ENCODE data around the gene GLP2R. TPM values are rescaled to one million over a fixed set of nuclear protein-coding genes. Genes with fewer than 3 reads are reported as not detected.

Gene GLP2R
- total RNA-seq, 1 donor from 2014 or later: not detected

- H3K4me1 Mint-ChIP-seq: no peaks in the 10 kb centered on the region
- H3K27me3 Mint-ChIP-seq (ENCODE audit: low read depth): no peaks in the 10 kb centered on the region
- no peak overlapping the region for H3K4me3 Mint-ChIP-seq
- DNase-seq (ENCODE audit: low read depth, low spot score): no peak
- H3K36me3 Mint-ChIP-seq (ENCODE audit: low read depth): no peaks in the 10 kb centered on the region
- H3K27ac Mint-ChIP-seq (ENCODE audit: unreplicated experiment): no peak overlapping the region
- no peaks in the 10 kb centered on the region for H3K9me3 Mint-ChIP-seq
- TF ChIP-seq CTCF (conservative IDR thresholded peaks at IDR 0.05): no peak
Measured at GRCh38 chr17:9814337-9814945, 11.3 kb upstream of the GLP2R start.

- DNase-seq (ENCODE audit: low read depth, low spot score): no peak
- Mint-ChIP-seq H3K4me3 (no peak overlapping the region), H3K9me3 (no peaks in the 10 kb centered on the region), H3K27me3 (ENCODE audit: low read depth) (no peaks in the 10 kb centered on the region), H3K36me3 (ENCODE audit: low read depth) (no peaks in the 10 kb centered on the region), H3K4me1 (no peaks in the 10 kb centered on the region), H3K27ac (ENCODE audit: unreplicated experiment) (no peak overlapping the region)
- no peak for TF ChIP-seq CTCF (conservative IDR thresholded peaks at IDR 0.05)
Measured at GRCh38 chr17:9816472-9816871, 9.3 kb upstream of the GLP2R start.

- peak; percentile 4 for DNase-seq (ENCODE audit: low read depth, low spot score)
- no peak overlapping the region for H3K27ac Mint-ChIP-seq (ENCODE audit: unreplicated experiment)
Measured at GRCh38 chr17:9817086-9817485, 8.6 kb upstream of the GLP2R start.

GRCh38 chr17:9818760-9819159 lies 7.0 kb upstream of the GLP2R start:
- no peak for DNase-seq (ENCODE audit: low read depth, low spot score)
- H3K27me3 Mint-ChIP-seq (ENCODE audit: low read depth): no peaks in the 10 kb centered on the region
- H3K9me3 Mint-ChIP-seq: no peaks in the 10 kb centered on the region
- no peak for TF ChIP-seq CTCF (conservative IDR thresholded peaks at IDR 0.05)
- no peak overlapping the region for H3K4me3 Mint-ChIP-seq
- H3K4me1 Mint-ChIP-seq: no peaks in the 10 kb centered on the region
- H3K27ac Mint-ChIP-seq (ENCODE audit: unreplicated experiment): no peak overlapping the region
- H3K36me3 Mint-ChIP-seq (ENCODE audit: low read depth): no peaks in the 10 kb centered on the region

More at GRCh38 chr17:9817086-9817485, 8.6 kb upstream of the GLP2R start:
- Mint-ChIP-seq H3K27me3 (ENCODE audit: low read depth) (no peaks in the 10 kb centered on the region), H3K4me1 (no peaks in the 10 kb centered on the region), H3K36me3 (ENCODE audit: low read depth) (no peaks in the 10 kb centered on the region), H3K4me3 (no peak overlapping the region), H3K9me3 (no peaks in the 10 kb centered on the region)
- no peak for TF ChIP-seq CTCF (conservative IDR thresholded peaks at IDR 0.05)

- H3K27ac Mint-ChIP-seq (ENCODE audit: unreplicated experiment): no peak overlapping the region
- no peak for TF ChIP-seq CTCF (conservative IDR thresholded peaks at IDR 0.05)
- no peaks in the 10 kb centered on the region for H3K27me3 Mint-ChIP-seq (ENCODE audit: low read depth)
Measured at GRCh38 chr17:9820448-9820847, 5.3 kb upstream of the GLP2R start.

More at GRCh38 chr17:9820448-9820847, 5.3 kb upstream of the GLP2R start:
- no peak for DNase-seq (ENCODE audit: low read depth, low spot score)
- Mint-ChIP-seq H3K36me3 (ENCODE audit: low read depth) (no peaks in the 10 kb centered on the region), H3K4me1 (no peaks in the 10 kb centered on the region), H3K9me3 (no peaks in the 10 kb centered on the region), H3K4me3 (no peak overlapping the region)
